Mucosa of rectum (tissue), 2 donors: Measurements from ENCODE around the gene KPNA4.
"Not testable (repeated sequence)": the region's sequence is repeated elsewhere in the genome, so short reads cannot be mapped to it uniquely, and the experiment has no call there.

ENCODE experiments used
- H3K27ac ChIP-seq, 2 donors: one replicate each; pipeline ENCODE4 v1.7.0; 2013; ENCODE audit warnings: inconsistent platforms in 2 of 2, low read depth in 2 of 2, low read length in 2 of 2
- H3K27me3 ChIP-seq, 2 donors: one replicate each; pipeline ENCODE4 v1.7.0; 2013; ENCODE audit warnings: low read length in 2 of 2; ENCODE audit not compliant: control insufficient read depth in 2 of 2, insufficient read depth in 2 of 2
- H3K36me3 ChIP-seq, 2 donors: one replicate each; pipeline ENCODE4 v1.7.0; 2013; ENCODE audit warnings: low read length in 2 of 2; ENCODE audit not compliant: control insufficient read depth in 2 of 2, insufficient read depth in 2 of 2
- H3K4me1 ChIP-seq, 2 donors: one replicate each; pipeline ENCODE4 v1.7.0; 2013; ENCODE audit warnings: low read length in 2 of 2, mild to moderate bottlenecking in 1 of 2; ENCODE audit not compliant: control insufficient read depth in 2 of 2, insufficient read depth in 2 of 2
- H3K4me3 ChIP-seq, 2 donors: one replicate each; pipeline ENCODE4 v1.7.0; 2013; ENCODE audit warnings: low read length in 2 of 2
- H3K9ac ChIP-seq, 2 donors: one replicate each; pipeline ENCODE4 v1.7.0; 2013; ENCODE audit warnings: low read length in 2 of 2, low read depth in 1 of 2, mild to moderate bottlenecking in 1 of 2
- H3K9me3 ChIP-seq, 2 donors: one replicate each; pipeline ENCODE4 v1.7.0; 2013; ENCODE audit warnings: low read length in 2 of 2; ENCODE audit not compliant: control insufficient read depth in 2 of 2
- donor health status: healthy.
- donor health status: Normal muscosa, but diverticular disease.

KPNA4 gene

GRCh38 chr3:160554980-160555379, 10.4 kb downstream of the KPNA4 start:
- H3K4me1 ChIP-seq = no peaks in the 10 kb centered on the region
- H3K27me3 ChIP-seq = no peaks in the 10 kb centered on the region
- no peak overlapping the region for H3K9ac ChIP-seq
- H3K27ac ChIP-seq = no peak overlapping the region
- H3K36me3 ChIP-seq = no peaks in the 10 kb centered on the region
- H3K9me3 ChIP-seq = no peaks in the 10 kb centered on the region
- no peak overlapping the region for H3K4me3 ChIP-seq

GRCh38 chr3:160553827-160554226, 11.5 kb downstream of the KPNA4 start:
- H3K4me3 ChIP-seq = no peak overlapping the region
- no peaks in the 10 kb centered on the region for H3K4me1 ChIP-seq
- no peak overlapping the region for H3K27ac ChIP-seq
- no peaks in the 10 kb centered on the region for H3K27me3 ChIP-seq
- no peaks in the 10 kb centered on the region for H3K9me3 ChIP-seq
- no peak overlapping the region for H3K9ac ChIP-seq
- H3K36me3 ChIP-seq = no peaks in the 10 kb centered on the region

GRCh38 chr3:160546727-160547126, 18.6 kb downstream of the KPNA4 start:
- H3K4me1 ChIP-seq = no peaks in the 10 kb centered on the region

GRCh38 chr3:160545504-160545871, 19.9 kb downstream of the KPNA4 start:
- no peak overlapping the region for H3K27ac ChIP-seq
- H3K9ac ChIP-seq = no peak overlapping the region
- no peaks in the 10 kb centered on the region for H3K27me3 ChIP-seq
- H3K4me1 ChIP-seq = no peaks in the 10 kb centered on the region
- no peaks in the 10 kb centered on the region for H3K36me3 ChIP-seq
- no peak overlapping the region for H3K4me3 ChIP-seq
- H3K9me3 ChIP-seq = no peaks in the 10 kb centered on the region

More at GRCh38 chr3:160546727-160547126, 18.6 kb downstream of the KPNA4 start:
- no peak overlapping the region for H3K27ac ChIP-seq
- no peaks in the 10 kb centered on the region for H3K27me3 ChIP-seq
- H3K9ac ChIP-seq = no peak overlapping the region
- H3K4me3 ChIP-seq = no peak overlapping the region
- H3K9me3 ChIP-seq = no peaks in the 10 kb centered on the region
- H3K36me3 ChIP-seq = no peaks in the 10 kb centered on the region

GRCh38 chr3:160544844-160545503, 20.4 kb downstream of the KPNA4 start:
- no peak overlapping the region for H3K27ac ChIP-seq
- no peaks in the 10 kb centered on the region for H3K9me3 ChIP-seq
- no peaks in the 10 kb centered on the region for H3K27me3 ChIP-seq
- H3K4me3 ChIP-seq = no peak overlapping the region
- H3K36me3 ChIP-seq = no peaks in the 10 kb centered on the region
- no peaks in the 10 kb centered on the region for H3K4me1 ChIP-seq
- H3K9ac ChIP-seq = no peak overlapping the region

GRCh38 chr3:160540551-160540950, 24.8 kb downstream of the KPNA4 start:
- H3K9ac ChIP-seq = no peak overlapping the region
- H3K36me3 ChIP-seq = no peaks in the 10 kb centered on the region
- H3K4me3 ChIP-seq = no peak overlapping the region
- H3K27me3 ChIP-seq = no peaks in the 10 kb centered on the region
- no peak overlapping the region for H3K27ac ChIP-seq
- H3K4me1 ChIP-seq = no peaks in the 10 kb centered on the region
- no peaks in the 10 kb centered on the region for H3K9me3 ChIP-seq

- Histone ChIP-seq H3K27ac (no peak overlapping the region), H3K27me3 (no peaks in the 10 kb centered on the region), H3K4me1 (no peaks in the 10 kb centered on the region), H3K36me3 (peaks cover 4 to 8% of the 10 kb centered on the region in 2 donors), H3K4me3 (no peak overlapping the region), H3K9ac (no peak overlapping the region), H3K9me3 (no peaks in the 10 kb centered on the region)
Measured at GRCh38 chr3:160538895-160539294, 26.5 kb downstream of the KPNA4 start.

GRCh38 chr3:160537729-160538128, 27.6 kb downstream of the KPNA4 start:
- H3K9me3 ChIP-seq = no peaks in the 10 kb centered on the region
- peaks cover 6 to 12% of the 10 kb centered on the region in 2 donors for H3K36me3 ChIP-seq
- no peak overlapping the region for H3K4me3 ChIP-seq
- H3K27me3 ChIP-seq = no peaks in the 10 kb centered on the region
- H3K4me1 ChIP-seq = no peaks in the 10 kb centered on the region
- no peak overlapping the region for H3K27ac ChIP-seq
- H3K9ac ChIP-seq = no peak overlapping the region

- Histone ChIP-seq H3K9ac (no peak overlapping the region), H3K27ac (no peak overlapping the region), H3K4me1 (no peaks in the 10 kb centered on the region), H3K9me3 (no peaks in the 10 kb centered on the region), H3K27me3 (no peaks in the 10 kb centered on the region), H3K36me3 (peaks cover 27 to 33% of the 10 kb centered on the region in 2 donors), H3K4me3 (no peak overlapping the region)
Measured at GRCh38 chr3:160532371-160532770, 33.0 kb downstream of the KPNA4 start.

- no peak overlapping the region for H3K27ac ChIP-seq
- H3K9me3 ChIP-seq = no peaks in the 10 kb centered on the region
- peaks cover 36 to 40% of the 10 kb centered on the region in 2 donors for H3K36me3 ChIP-seq
- H3K4me1 ChIP-seq = no peaks in the 10 kb centered on the region
- no peak overlapping the region for H3K4me3 ChIP-seq
- H3K9ac ChIP-seq = no peak overlapping the region
- H3K27me3 ChIP-seq = no peaks in the 10 kb centered on the region
Measured at GRCh38 chr3:160531311-160531710, 34.1 kb downstream of the KPNA4 start.

GRCh38 chr3:160516391-160516790, 49.0 kb downstream of the KPNA4 start:
- H3K9ac ChIP-seq, H3K27ac ChIP-seq, H3K9me3 ChIP-seq, H3K4me3 ChIP-seq, H3K4me1 ChIP-seq, H3K27me3 ChIP-seq: not testable (repeated sequence)
- H3K36me3 ChIP-seq = peaks cover 50 to 71% of the 10 kb centered on the region in 2 donors
